ENCODE results near the gene ALMS1. TPM values are rescaled to one million over a fixed set of nuclear protein-coding genes. Genes with fewer than 3 reads are reported as not detected.
A peak's percentile ranks its signal among the peaks of the same experiment; 100 is the strongest.

ALMS1 gene
- total RNA-seq, 1 experiment from 2014 or later: 27.6 TPM

- DNase-seq (peak; percentile 14), ATAC-seq (no peak)
- Histone ChIP-seq H3K79me2 (ENCODE audit: low read length) (no peaks in the 10 kb centered on the region), H2AFZ (ENCODE audit: low read length) (no peak overlapping the region), H3K4me2 (ENCODE audit: low read length) (no peak overlapping the region), H4K20me1 (ENCODE audit: low read length) (no peaks in the 10 kb centered on the region), H3K27me3 (ENCODE audit: low read length) (no peaks in the 10 kb centered on the region), H3K4me1 (ENCODE audit: insufficient read depth, low read length) (no peaks in the 10 kb centered on the region), H3K9me2 (replicated peaks; ENCODE audit: low read length) (no peaks in the 10 kb centered on the region), H3K9me3 (ENCODE audit: low read length) (no peaks in the 10 kb centered on the region), H3K9ac (ENCODE audit: low read length) (no peak overlapping the region), H3K27ac (ENCODE audit: low read length) (no peak overlapping the region), H3K36me3 (ENCODE audit: low read depth, low read length) (no peaks in the 10 kb centered on the region), H3F3A (ENCODE audit: low read length, unreplicated experiment) (no peaks in the 10 kb centered on the region), H3K4me3 (ENCODE audit: low read length) (no peak overlapping the region)
- POLR2A ChIA-PET (ENCODE audit: unreplicated experiment): no interaction called here
- TSS peak; percentile 10 for BruUV-seq (replicated peaks)
- TF ChIP-seq EZH2phosphoT487 (IDR thresholded peaks at IDR 0.05; ENCODE audit: borderline replicate concordance, low read length) (no peak), CTCF (conservative IDR thresholded peaks at IDR 0.05; ENCODE audit: low read depth, low read length) (no peak), EZH2 (IDR thresholded peaks at IDR 0.05; ENCODE audit: low read length, unreplicated experiment) (no peak)
- CTCF ChIA-PET: no interaction called here
- intact Hi-C loops (cut with micrococcal nuclease): no loop called here
Observed at GRCh38 chr2:73611867-73612266, 226.2 kb downstream of the ALMS1 start.

GRCh38 chr2:73614105-73614504, 228.5 kb downstream of the ALMS1 start:
- Histone ChIP-seq H3K9ac (ENCODE audit: low read length) (no peak overlapping the region), H3K4me3 (ENCODE audit: low read length) (no peak overlapping the region), H3F3A (ENCODE audit: low read length, unreplicated experiment) (no peaks in the 10 kb centered on the region), H3K27ac (ENCODE audit: low read length) (no peak overlapping the region), H3K79me2 (ENCODE audit: low read length) (no peaks in the 10 kb centered on the region), H3K9me3 (ENCODE audit: low read length) (no peaks in the 10 kb centered on the region), H3K27me3 (ENCODE audit: low read length) (no peaks in the 10 kb centered on the region), H4K20me1 (ENCODE audit: low read length) (no peaks in the 10 kb centered on the region), H3K36me3 (ENCODE audit: low read depth, low read length) (no peaks in the 10 kb centered on the region), H3K9me2 (replicated peaks; ENCODE audit: low read length) (no peaks in the 10 kb centered on the region), H3K4me1 (ENCODE audit: insufficient read depth, low read length) (no peaks in the 10 kb centered on the region), H3K4me2 (ENCODE audit: low read length) (no peak overlapping the region), H2AFZ (ENCODE audit: low read length) (no peak overlapping the region)
- DNase-seq (no peak), ATAC-seq (no peak)
- no peak for TF ChIP-seq CTCF (conservative IDR thresholded peaks at IDR 0.05; ENCODE audit: low read depth, low read length)
- no peak for TF ChIP-seq EZH2phosphoT487 (IDR thresholded peaks at IDR 0.05; ENCODE audit: borderline replicate concordance, low read length)
- TF ChIP-seq EZH2 (IDR thresholded peaks at IDR 0.05; ENCODE audit: low read length, unreplicated experiment): no peak
- intact Hi-C loops (cut with micrococcal nuclease): no loop called here
- ChIA-PET POLR2A (ENCODE audit: unreplicated experiment) (no interaction called here), CTCF (no interaction called here)
- BruUV-seq (replicated peaks): no TSS peak

- H3K9me3 ChIP-seq (ENCODE audit: low read length): no peaks in the 10 kb centered on the region
- H2AFZ ChIP-seq (ENCODE audit: low read length): no peak overlapping the region
- H3K36me3 ChIP-seq (ENCODE audit: low read depth, low read length): no peaks in the 10 kb centered on the region
- no peaks in the 10 kb centered on the region for H3K79me2 ChIP-seq (ENCODE audit: low read length)
- no peak for TF ChIP-seq EZH2 (IDR thresholded peaks at IDR 0.05; ENCODE audit: low read length, unreplicated experiment)
- no peak for TF ChIP-seq EZH2phosphoT487 (IDR thresholded peaks at IDR 0.05; ENCODE audit: borderline replicate concordance, low read length)
- TF ChIP-seq CTCF (conservative IDR thresholded peaks at IDR 0.05; ENCODE audit: low read depth, low read length): no peak
- no peaks in the 10 kb centered on the region for H3F3A ChIP-seq (ENCODE audit: low read length, unreplicated experiment)
- POLR2A ChIA-PET (ENCODE audit: unreplicated experiment): no interaction called here
- intact Hi-C loops (cut with micrococcal nuclease): no loop called here
- no peaks in the 10 kb centered on the region for H4K20me1 ChIP-seq (ENCODE audit: low read length)
- no TSS peak for BruUV-seq (replicated peaks)
- no peaks in the 10 kb centered on the region for H3K27me3 ChIP-seq (ENCODE audit: low read length)
- no peak overlapping the region for H3K4me3 ChIP-seq (ENCODE audit: low read length)
- no peak for DNase-seq
- no peak overlapping the region for H3K9ac ChIP-seq (ENCODE audit: low read length)
- CTCF ChIA-PET: no interaction called here
- ATAC-seq: no peak
- H3K27ac ChIP-seq (ENCODE audit: low read length): no peak overlapping the region
- H3K4me2 ChIP-seq (ENCODE audit: low read length): no peak overlapping the region
- H3K4me1 ChIP-seq (ENCODE audit: insufficient read depth, low read length): no peaks in the 10 kb centered on the region
- H3K9me2 ChIP-seq (replicated peaks; ENCODE audit: low read length): no peaks in the 10 kb centered on the region
Observed at GRCh38 chr2:73614997-73615396, 229.4 kb downstream of the ALMS1 start.

All from PC-3 (cell line).